HG03066 (cell line): ENCODE results near the gene FETUB.
A peak's percentile ranks its signal among the peaks of the same experiment; 100 is the strongest.
"Not testable (repeated sequence)": the region's sequence is repeated elsewhere in the genome, so short reads cannot be mapped to it uniquely, and the experiment has no call there.

ENCODE experiments used
- ATAC-seq: cut with Tn5 transposase; IDR thresholded peaks from one replicate; pipeline ENCODE4 v1.9.1; 2021; ENCODE audit warnings: low read depth; ENCODE audit not compliant: unreplicated experiment

FETUB gene

GRCh38 chr3:186630950-186631641, 9.1 kb upstream of the FETUB start:
- no peak for ATAC-seq

- ATAC-seq: no peak
Observed at GRCh38 chr3:186633481-186633880, 6.7 kb upstream of the FETUB start.

- not testable (repeated sequence) for ATAC-seq
Observed at GRCh38 chr3:186634207-186634606, 6.0 kb upstream of the FETUB start.

GRCh38 chr3:186635532-186635931, 4.7 kb upstream of the FETUB start:
- no peak for ATAC-seq

GRCh38 chr3:186636536-186636935, 3.7 kb upstream of the FETUB start:
- ATAC-seq: no peak

- ATAC-seq: no peak
Observed at GRCh38 chr3:186637686-186638085, 2.5 kb upstream of the FETUB start.

- no peak for ATAC-seq
Observed at GRCh38 chr3:186638259-186638658, 1.9 kb upstream of the FETUB start.

GRCh38 chr3:186640473-186640818, 247 bp downstream of the FETUB start:
- no peak for ATAC-seq

- no peak for ATAC-seq
Observed at GRCh38 chr3:186640929-186641328, 730 bp downstream of the FETUB start.

GRCh38 chr3:186642014-186642413, 1.8 kb downstream of the FETUB start:
- no peak for ATAC-seq

- no peak for ATAC-seq
Observed at GRCh38 chr3:186643493-186643892, 3.3 kb downstream of the FETUB start.

GRCh38 chr3:186644683-186645082, 4.5 kb downstream of the FETUB start:
- no peak for ATAC-seq

GRCh38 chr3:186646106-186646505, 5.9 kb downstream of the FETUB start:
- no peak for ATAC-seq

- no peak for ATAC-seq
Observed at GRCh38 chr3:186646841-186647240, 6.6 kb downstream of the FETUB start.

GRCh38 chr3:186648851-186649250, 8.7 kb downstream of the FETUB start:
- no peak for ATAC-seq

GRCh38 chr3:186651678-186652215, 11.5 kb downstream of the FETUB start:
- ATAC-seq: no peak

- ATAC-seq: peak; percentile 96
Observed at GRCh38 chr3:186653080-186653707, 13.0 kb downstream of the FETUB start.

GRCh38 chr3:186653984-186654383, 13.8 kb downstream of the FETUB start:
- ATAC-seq: no peak

GRCh38 chr3:186663361-186664118, 23.3 kb downstream of the FETUB start:
- no peak for ATAC-seq

- no peak for ATAC-seq
Observed at GRCh38 chr3:186664119-186664495, 23.9 kb downstream of the FETUB start.

GRCh38 chr3:186664506-186664905, 24.3 kb downstream of the FETUB start:
- no peak for ATAC-seq
